ENCODE results near the gene BANK1. TPM values are rescaled to one million over a fixed set of nuclear protein-coding genes. Genes with fewer than 3 reads are reported as not detected.

The BANK1 gene
- total and polyA plus RNA-seq, 10 of the 15 experiments (the other 5 are each of a cell fraction or from before 2014, with no cell fraction given): 0.13 to 2.1 (median 0.42) TPM

GRCh38 chr4:101968364-101968763 is 177.8 kb downstream of the BANK1 start (continued):
- no peak for TF ChIP-seq NBN (IDR thresholded peaks at IDR 0.05)

- no peak for FAIRE-seq
- Histone ChIP-seq H3K36me3 (ENCODE audit: control insufficient read depth in 2 of 2, insufficient read depth in 2 of 2, low read length in 1 of 2) (no peaks in the 10 kb centered on the region), H3K4me1 (ENCODE audit: control insufficient read depth, insufficient read depth, low read length) (no peaks in the 10 kb centered on the region), H3K79me2 (ENCODE audit: control insufficient read depth, insufficient read depth, low read length) (no peaks in the 10 kb centered on the region), H3K27me3 (replicated peaks in 1 of 2; ENCODE audit: control insufficient read depth in 2 of 2, insufficient read depth in 2 of 2, low read length in 1 of 2) (no peaks in the 10 kb centered on the region), H4K20me1 (ENCODE audit: control insufficient read depth, insufficient read depth) (no peaks in the 10 kb centered on the region), H3K4me2 (ENCODE audit: control insufficient read depth, insufficient read depth) (no peak overlapping the region), H3K4me3 (no peak overlapping the region), H3K9ac (ENCODE audit: control insufficient read depth, insufficient read depth, low read length) (no peak overlapping the region), H3K9me3 (replicated peaks; ENCODE audit: control insufficient read depth, insufficient read depth, low read length) (no peaks in the 10 kb centered on the region), H2AFZ (ENCODE audit: control insufficient read depth, low read depth, low read length) (no peak overlapping the region), H3K27ac (ENCODE audit: control insufficient read depth, insufficient read depth) (no peak overlapping the region)
- WGBS (ENCODE audit: insufficient coverage, insufficient replicate concordance, low lambda C conversion rate, missing lambda C conversion rate): 66% methylated on average over 6 of the region's 6 CpGs
- ChIA-PET RAD21 (ENCODE audit: unreplicated experiment) (no interaction called here), POLR2A (no interaction called here), CTCF (no interaction called here), SMC1A (ENCODE audit: uncharacterized antibody, unreplicated experiment) (no interaction called here)
- no peak for DNase-seq (ENCODE audit: low read depth, low spot score)
- BruUV-seq (replicated peaks): no TSS peak
- in situ Hi-C loops (cut with MboI): no loop called here
- no peak for ATAC-seq
- intact Hi-C loops (cut with micrococcal nuclease; ENCODE audit: unreplicated experiment): no loop called here
- no peak for TF ChIP-seq SRF (IDR thresholded peaks at IDR 0.05; ENCODE audit: low read depth in 2 of 2, low read length in 2 of 2)
- no peak for TF ChIP-seq E2F8 (IDR thresholded peaks at IDR 0.05; ENCODE audit: low read depth, partially characterized antibody)
- TF ChIP-seq RUNX3 (IDR thresholded peaks at IDR 0.05; ENCODE audit: low read length): no peak
- TF ChIP-seq KAT2A (conservative IDR thresholded peaks at IDR 0.05; ENCODE audit: control insufficient read depth, low read depth, low read length): no peak
- TF ChIP-seq HSF1 (IDR thresholded peaks at IDR 0.05; ENCODE audit: low read depth, low read length): no peak
- TF ChIP-seq RELB (IDR thresholded peaks at IDR 0.05; ENCODE audit: low read depth): no peak
- no peak for TF ChIP-seq ZNF207 (IDR thresholded peaks at IDR 0.05; ENCODE audit: borderline replicate concordance)
- no peak for TF ChIP-seq HDAC2 (IDR thresholded peaks at IDR 0.05)
- no peak for TF ChIP-seq SREBF1 (IDR thresholded peaks at IDR 0.05; ENCODE audit: low read length)
- no peak for TF ChIP-seq NKRF (conservative IDR thresholded peaks at IDR 0.05)
- no peak for TF ChIP-seq ZNF217 (IDR thresholded peaks at IDR 0.05)
- no peak for TF ChIP-seq TCF12 (IDR thresholded peaks at IDR 0.05; ENCODE audit: low read depth, low read length)
- no peak for TF ChIP-seq RAD21 (IDR thresholded peaks at IDR 0.05; ENCODE audit: insufficient read depth, low read depth, low read length)
- no peak for TF ChIP-seq ZSCAN29 (IDR thresholded peaks at IDR 0.05)
- TF ChIP-seq WRNIP1 (IDR thresholded peaks at IDR 0.05; ENCODE audit: borderline replicate concordance, low read depth, low read length): no peak
- TF ChIP-seq ZNF24 (IDR thresholded peaks at IDR 0.05): no peak
- no peak for TF ChIP-seq ZNF274 (IDR thresholded peaks at IDR 0.05; ENCODE audit: insufficient read depth, insufficient read length)
Observed at GRCh38 chr4:101969965-101970364, 179.4 kb downstream of the BANK1 start.

Data from GM12878 (cell line).